Measurements from ENCODE around the gene RMND5B.
"Not testable (repeated sequence)": the region's sequence is repeated elsewhere in the genome, so short reads cannot be mapped to it uniquely, and the experiment has no call there.

RMND5B gene

DNA sequence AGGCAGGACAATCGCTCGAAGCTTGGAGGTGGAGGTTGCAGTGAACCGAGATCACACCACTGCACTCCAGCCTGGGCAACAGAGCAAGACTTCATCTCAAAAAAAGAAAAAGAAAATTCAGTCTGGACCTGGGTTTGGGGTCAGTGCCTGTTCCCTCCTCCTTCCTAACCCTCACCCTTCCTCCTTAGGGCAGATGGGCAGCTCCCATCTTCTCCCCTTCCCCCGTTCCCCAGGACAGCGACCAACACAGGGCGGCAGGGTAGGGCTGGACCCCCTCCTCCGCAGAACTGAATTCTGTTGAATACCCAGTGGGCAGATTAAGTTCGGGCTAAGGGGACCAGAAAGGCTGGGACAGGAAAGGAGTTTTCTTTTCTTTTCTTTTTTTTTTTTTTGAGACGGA is 1.5 kb upstream of the RMND5B start:
- DNase-seq (ENCODE audit: low read depth, low spot score) = no peak
- in situ Hi-C loops (cut with HindIII; ENCODE audit: low sequenced_read_pairs) = no loop called here
- TF ChIP-seq, protein P1, sequence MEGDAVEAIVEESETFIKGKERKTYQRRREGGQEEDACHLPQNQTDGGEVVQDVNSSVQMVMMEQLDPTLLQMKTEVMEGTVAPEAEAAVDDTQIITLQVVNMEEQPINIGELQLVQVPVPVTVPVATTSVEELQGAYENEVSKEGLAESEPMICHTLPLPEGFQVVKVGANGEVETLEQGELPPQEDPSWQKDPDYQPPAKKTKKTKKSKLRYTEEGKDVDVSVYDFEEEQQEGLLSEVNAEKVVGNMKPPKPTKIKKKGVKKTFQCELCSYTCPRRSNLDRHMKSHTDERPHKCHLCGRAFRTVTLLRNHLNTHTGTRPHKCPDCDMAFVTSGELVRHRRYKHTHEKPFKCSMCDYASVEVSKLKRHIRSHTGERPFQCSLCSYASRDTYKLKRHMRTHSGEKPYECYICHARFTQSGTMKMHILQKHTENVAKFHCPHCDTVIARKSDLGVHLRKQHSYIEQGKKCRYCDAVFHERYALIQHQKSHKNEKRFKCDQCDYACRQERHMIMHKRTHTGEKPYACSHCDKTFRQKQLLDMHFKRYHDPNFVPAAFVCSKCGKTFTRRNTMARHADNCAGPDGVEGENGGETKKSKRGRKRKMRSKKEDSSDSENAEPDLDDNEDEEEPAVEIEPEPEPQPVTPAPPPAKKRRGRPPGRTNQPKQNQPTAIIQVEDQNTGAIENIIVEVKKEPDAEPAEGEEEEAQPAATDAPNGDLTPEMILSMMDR (IDR thresholded peaks at IDR 0.05; ENCODE audit: low read depth, low read length) = no peak
- no peak overlapping the region for H3K4me3 ChIP-seq (ENCODE audit: low read depth, low read length)

DNA sequence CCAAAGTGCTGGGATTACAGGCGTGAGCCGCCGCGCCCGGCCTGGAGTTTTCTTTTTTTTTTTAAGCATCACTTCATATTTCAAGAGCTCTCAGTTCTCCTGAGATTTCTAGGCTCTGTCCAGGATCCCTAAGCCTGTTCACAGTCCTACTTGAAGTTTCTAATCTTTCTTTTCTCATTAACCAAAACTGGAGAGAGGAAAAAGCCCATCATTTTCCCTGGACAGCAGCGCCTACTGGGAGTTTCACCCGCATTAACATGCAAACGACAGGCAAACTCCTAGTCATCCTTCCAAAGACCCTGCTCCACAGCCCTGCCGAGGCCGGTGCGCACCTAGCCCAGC is 609 bp upstream of the RMND5B start:
- in situ Hi-C loops (cut with HindIII; ENCODE audit: low sequenced_read_pairs); DNase-seq (ENCODE audit: low read depth, low spot score): not testable (repeated sequence)
- peak overlapping the region; percentile 81 for H3K4me3 ChIP-seq (ENCODE audit: low read depth, low read length)

DNA sequence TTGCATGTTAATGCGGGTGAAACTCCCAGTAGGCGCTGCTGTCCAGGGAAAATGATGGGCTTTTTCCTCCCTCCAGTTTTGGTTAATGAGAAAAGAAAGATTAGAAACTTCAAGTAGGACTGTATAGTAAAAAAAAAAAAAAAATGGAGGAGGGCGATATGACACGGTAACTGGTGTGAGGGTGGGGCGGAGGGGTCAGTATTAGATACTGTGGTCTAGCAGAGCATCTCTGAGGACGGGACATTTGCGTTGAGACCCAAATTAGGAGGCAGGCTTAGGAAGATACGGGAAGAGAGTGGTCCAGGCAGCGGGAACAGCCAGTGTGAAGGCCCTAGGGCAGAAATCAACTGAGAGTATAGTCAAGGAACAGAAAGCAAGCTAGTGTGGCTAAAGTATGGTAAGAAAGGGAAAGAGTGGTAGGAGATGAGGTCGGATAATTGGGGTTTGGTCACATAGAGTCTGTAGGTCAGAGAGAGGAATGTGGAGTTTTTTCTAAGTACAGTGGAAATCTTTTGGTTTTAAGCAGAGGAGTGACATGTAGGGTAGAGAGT is 707 bp downstream of the RMND5B start:
- TF ChIP-seq, protein P1 (IDR thresholded peaks at IDR 0.05; ENCODE audit: low read depth, low read length) = no peak
- DNase-seq (ENCODE audit: low read depth, low spot score) = no peak
- peak overlapping the region; percentile 81 for H3K4me3 ChIP-seq (ENCODE audit: low read depth, low read length)
- in situ Hi-C loops (cut with HindIII; ENCODE audit: low sequenced_read_pairs) = no loop called here

DNA sequence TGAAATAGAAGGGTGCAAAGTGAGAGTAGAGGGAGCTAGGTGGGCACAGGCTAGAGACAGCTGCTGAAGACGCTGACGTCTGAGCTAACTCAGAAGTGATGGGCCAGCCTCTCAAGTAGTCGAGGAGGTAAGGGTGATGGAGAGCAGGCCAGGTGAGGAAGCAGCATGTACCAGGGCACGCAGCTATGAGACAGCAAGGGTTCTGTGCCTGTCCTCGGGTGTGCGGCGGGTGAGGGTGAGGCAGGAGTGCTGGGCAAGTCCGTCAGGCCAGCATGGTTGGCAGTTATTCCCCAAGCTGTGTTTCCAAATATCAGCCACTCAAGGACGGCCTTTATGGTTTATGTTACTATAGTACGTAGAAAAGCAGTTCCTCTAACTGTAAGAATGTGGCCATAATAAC is 6.2 kb downstream of the RMND5B start:
- no peak for DNase-seq (ENCODE audit: low read depth, low spot score)
- in situ Hi-C loops (cut with HindIII; ENCODE audit: low sequenced_read_pairs) = no loop called here
- no peak overlapping the region for H3K4me3 ChIP-seq (ENCODE audit: low read depth, low read length)
- TF ChIP-seq, protein P1 (IDR thresholded peaks at IDR 0.05; ENCODE audit: low read depth, low read length) = no peak

DNA sequence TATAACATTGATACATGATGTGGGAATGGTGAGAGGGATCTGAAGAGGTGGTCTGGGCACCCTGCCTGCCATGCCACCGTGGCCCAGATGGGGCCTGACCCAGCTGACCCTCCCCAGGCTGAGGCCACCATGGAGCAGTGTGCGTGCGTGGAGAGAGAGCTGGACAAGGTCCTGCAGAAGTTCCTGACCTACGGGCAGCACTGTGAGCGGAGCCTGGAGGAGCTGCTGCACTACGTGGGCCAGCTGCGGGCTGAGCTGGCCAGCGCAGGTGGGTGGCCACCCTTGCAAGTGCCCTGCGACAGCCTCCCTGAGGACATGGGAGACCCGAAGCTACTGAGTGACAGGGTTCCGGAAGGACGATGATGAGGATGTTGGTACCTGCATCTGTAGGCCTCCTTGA is 7.2 kb downstream of the RMND5B start:
- no peak for DNase-seq (ENCODE audit: low read depth, low spot score)
- no peak overlapping the region for H3K4me3 ChIP-seq (ENCODE audit: low read depth, low read length)
- in situ Hi-C loops (cut with HindIII; ENCODE audit: low sequenced_read_pairs) = no loop called here
- TF ChIP-seq, protein P1 (IDR thresholded peaks at IDR 0.05; ENCODE audit: low read depth, low read length) = no peak

DNA sequence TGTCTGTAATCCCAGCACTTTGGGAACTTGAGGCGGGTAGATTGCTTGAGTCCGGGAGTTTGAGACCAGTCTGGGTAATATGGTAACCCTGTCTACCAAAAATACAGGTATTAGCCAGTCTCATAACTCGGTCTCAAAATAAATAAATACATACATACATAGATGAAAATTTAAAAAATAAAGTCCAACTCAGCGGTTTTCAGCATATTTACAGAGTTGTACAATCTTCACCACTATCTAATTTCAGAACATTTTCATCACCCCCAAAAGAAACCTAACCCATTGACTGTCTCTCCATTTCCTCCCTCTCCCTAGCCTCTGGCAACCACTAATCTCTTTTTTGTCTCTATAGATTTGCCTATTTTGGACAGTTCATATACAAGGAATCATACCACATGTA is 10.7 kb downstream of the RMND5B start:
- TF ChIP-seq, protein P1 (IDR thresholded peaks at IDR 0.05; ENCODE audit: low read depth, low read length) = no peak
- DNase-seq (ENCODE audit: low read depth, low spot score) = no peak
- in situ Hi-C loops (cut with HindIII; ENCODE audit: low sequenced_read_pairs) = no loop called here
- H3K4me3 ChIP-seq (ENCODE audit: low read depth, low read length) = no peak overlapping the region

DNA sequence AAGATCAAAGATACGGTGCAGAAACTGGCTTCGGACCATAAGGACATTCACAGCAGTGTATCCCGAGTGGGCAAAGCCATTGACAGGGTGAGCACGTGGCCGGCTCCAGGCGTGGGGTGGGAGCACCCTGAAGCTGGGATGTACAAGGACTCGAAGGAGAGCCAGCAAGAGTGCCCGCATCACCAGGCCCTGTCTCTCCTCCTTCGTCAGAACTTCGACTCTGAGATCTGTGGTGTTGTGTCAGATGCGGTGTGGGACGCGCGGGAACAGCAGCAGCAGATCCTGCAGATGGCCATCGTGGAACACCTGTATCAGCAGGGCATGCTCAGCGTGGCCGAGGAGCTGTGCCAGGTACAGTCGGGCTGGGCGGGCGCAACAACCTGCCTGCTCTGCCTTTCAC is 11.8 kb downstream of the RMND5B start:
- DNase-seq (ENCODE audit: low read depth, low spot score) = no peak
- in situ Hi-C loops (cut with HindIII; ENCODE audit: low sequenced_read_pairs) = no loop called here
- TF ChIP-seq, protein P1 (IDR thresholded peaks at IDR 0.05; ENCODE audit: low read depth, low read length) = no peak
- no peak overlapping the region for H3K4me3 ChIP-seq (ENCODE audit: low read depth, low read length)

Measured in astrocyte of the spinal cord (primary cell).